Thyroid gland (tissue), 4 donors: ENCODE measurements around the gene SYT13.

Experiments
- CTCF ChIP-seq, 6 experiments: fragments of 200-600 bp in 3 of 6; fragments of 450-650 bp in 3 of 6; sonication (generic) in 3 of 6; IDR thresholded peaks; one replicate each; pipeline ENCODE4 v1.5.1; 2016 to 2019; ENCODE audit warnings: antibody characterized with exemption in 6 of 6, mild to moderate bottlenecking in 2 of 6, inconsistent platforms in 1 of 6, moderate library complexity in 1 of 6
- POLR2A ChIP-seq, 2 donors: fragments of 450-650 bp; IDR thresholded peaks; one replicate each; pipeline ENCODE4 v1.6.1; 2017; ENCODE audit warnings: antibody characterized with exemption in 2 of 2, mild to moderate bottlenecking in 2 of 2, moderate library complexity in 1 of 2

- TF ChIP-seq POLR2A (IDR thresholded peaks at IDR 0.05), result no peak
- TF ChIP-seq CTCF (IDR thresholded peaks at IDR 0.05), result no peak
Observed at GRCh38 chr11:45250035-45250718, 36.0 kb downstream of the SYT13 start.
